ENCODE data around the gene PTAFR. TPM values are rescaled to one million over a fixed set of nuclear protein-coding genes. Genes with fewer than 3 reads are reported as not detected.
A peak's percentile ranks its signal among the peaks of the same experiment; 100 is the strongest.

PTAFR gene
- total RNA-seq, 3 donors from 2014 or later (not counting 1 experiment from before 2014, with no cell fraction given): 1.2 to 6.4 (median 1.5) TPM

GRCh38 chr1:28129150-28129549, 47.3 kb downstream of the PTAFR start:
- H3K27ac Mint-ChIP-seq: no peak overlapping the region
- no peaks in the 10 kb centered on the region for H3K9me3 Mint-ChIP-seq
- H3K27ac ChIP-seq (ENCODE audit: low read length): no peak overlapping the region
- H3K36me3 Mint-ChIP-seq: no peaks in the 10 kb centered on the region
- intact Hi-C loops (cut with micrococcal nuclease): no loop called here
- TF ChIP-seq, protein P1, sequence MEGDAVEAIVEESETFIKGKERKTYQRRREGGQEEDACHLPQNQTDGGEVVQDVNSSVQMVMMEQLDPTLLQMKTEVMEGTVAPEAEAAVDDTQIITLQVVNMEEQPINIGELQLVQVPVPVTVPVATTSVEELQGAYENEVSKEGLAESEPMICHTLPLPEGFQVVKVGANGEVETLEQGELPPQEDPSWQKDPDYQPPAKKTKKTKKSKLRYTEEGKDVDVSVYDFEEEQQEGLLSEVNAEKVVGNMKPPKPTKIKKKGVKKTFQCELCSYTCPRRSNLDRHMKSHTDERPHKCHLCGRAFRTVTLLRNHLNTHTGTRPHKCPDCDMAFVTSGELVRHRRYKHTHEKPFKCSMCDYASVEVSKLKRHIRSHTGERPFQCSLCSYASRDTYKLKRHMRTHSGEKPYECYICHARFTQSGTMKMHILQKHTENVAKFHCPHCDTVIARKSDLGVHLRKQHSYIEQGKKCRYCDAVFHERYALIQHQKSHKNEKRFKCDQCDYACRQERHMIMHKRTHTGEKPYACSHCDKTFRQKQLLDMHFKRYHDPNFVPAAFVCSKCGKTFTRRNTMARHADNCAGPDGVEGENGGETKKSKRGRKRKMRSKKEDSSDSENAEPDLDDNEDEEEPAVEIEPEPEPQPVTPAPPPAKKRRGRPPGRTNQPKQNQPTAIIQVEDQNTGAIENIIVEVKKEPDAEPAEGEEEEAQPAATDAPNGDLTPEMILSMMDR (IDR thresholded peaks at IDR 0.05): no peak
- ATAC-seq (no peak), DNase-seq (no peak)
- no peak overlapping the region for H3K4me3 Mint-ChIP-seq
- WGBS (ENCODE audit: insufficient coverage): 92% methylated on average over 1 of the region's 1 CpG
- peaks cover 6% of the 10 kb centered on the region for H3K4me1 ChIP-seq (ENCODE audit: control insufficient read depth, insufficient read depth, low read length)
- H3K4me1 Mint-ChIP-seq: no peaks in the 10 kb centered on the region
- H3K27me3 Mint-ChIP-seq (ENCODE audit: low read depth in 2 of 2): peaks cover 2 to 14% of the 10 kb centered on the region in 2 donors
- H3K4me3 ChIP-seq (ENCODE audit: low read length): no peak overlapping the region
- H3K36me3 ChIP-seq (ENCODE audit: control insufficient read depth, insufficient read depth, low read length): no peaks in the 10 kb centered on the region
- H3K27me3 ChIP-seq (ENCODE audit: control insufficient read depth, insufficient read depth, low read length): no peaks in the 10 kb centered on the region
- H3K9me3 ChIP-seq (ENCODE audit: control insufficient read depth, insufficient read depth, low read length): no peaks in the 10 kb centered on the region

DNA sequence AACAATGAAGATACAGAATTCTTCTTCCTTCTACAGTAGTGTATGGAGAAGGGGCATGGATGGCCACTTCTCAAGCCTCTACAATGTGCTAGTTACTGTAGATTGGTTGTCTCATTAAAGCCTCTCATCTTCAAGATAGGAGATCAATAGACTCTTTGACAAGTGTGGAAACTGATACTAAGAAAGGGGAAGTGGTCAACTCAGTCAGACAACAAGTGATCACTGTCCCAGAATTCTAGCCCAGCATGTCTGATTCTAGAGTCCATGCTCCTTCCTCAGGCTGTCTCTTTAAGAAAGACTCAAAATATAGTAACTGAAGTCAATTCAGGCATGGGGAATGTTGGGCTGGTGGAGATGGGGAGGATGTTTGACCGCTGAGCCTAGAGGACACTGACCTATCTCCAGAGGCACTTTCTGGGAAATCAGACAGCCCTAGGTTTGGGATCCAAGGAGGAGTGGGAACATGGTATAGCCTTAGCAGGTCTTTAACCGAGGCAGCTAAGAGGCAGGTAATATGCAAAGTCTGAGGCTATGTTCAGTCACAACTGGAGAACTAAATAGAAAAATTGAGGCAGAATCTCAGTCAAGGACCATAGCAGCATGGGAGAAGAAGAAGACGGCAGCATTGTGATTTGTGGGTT, 48.8 kb downstream of the PTAFR start:
- H3K27ac Mint-ChIP-seq: no peak overlapping the region
- H3K36me3 Mint-ChIP-seq: no peaks in the 10 kb centered on the region
- no peak overlapping the region for H3K4me3 Mint-ChIP-seq
- no peaks in the 10 kb centered on the region for H3K9me3 Mint-ChIP-seq
- Histone ChIP-seq H3K9me3 (ENCODE audit: control insufficient read depth, insufficient read depth, low read length) (no peaks in the 10 kb centered on the region), H3K4me3 (ENCODE audit: low read length) (no peak overlapping the region), H3K4me1 (ENCODE audit: control insufficient read depth, insufficient read depth, low read length) (peaks cover 6% of the 10 kb centered on the region), H3K36me3 (ENCODE audit: control insufficient read depth, insufficient read depth, low read length) (no peaks in the 10 kb centered on the region), H3K27me3 (ENCODE audit: control insufficient read depth, insufficient read depth, low read length) (no peaks in the 10 kb centered on the region), H3K27ac (ENCODE audit: low read length) (no peak overlapping the region)
- intact Hi-C loops (cut with micrococcal nuclease): no loop called here
- no peaks in the 10 kb centered on the region for H3K4me1 Mint-ChIP-seq
- DNase-seq (no peak), ATAC-seq (no peak)
- TF ChIP-seq, protein P1 (IDR thresholded peaks at IDR 0.05): no peak
- WGBS (ENCODE audit: insufficient coverage): 84% methylated on average over 2 of the region's 3 CpGs
- H3K27me3 Mint-ChIP-seq (ENCODE audit: low read depth in 2 of 2): peaks cover 2 to 14% of the 10 kb centered on the region in 2 donors

DNA sequence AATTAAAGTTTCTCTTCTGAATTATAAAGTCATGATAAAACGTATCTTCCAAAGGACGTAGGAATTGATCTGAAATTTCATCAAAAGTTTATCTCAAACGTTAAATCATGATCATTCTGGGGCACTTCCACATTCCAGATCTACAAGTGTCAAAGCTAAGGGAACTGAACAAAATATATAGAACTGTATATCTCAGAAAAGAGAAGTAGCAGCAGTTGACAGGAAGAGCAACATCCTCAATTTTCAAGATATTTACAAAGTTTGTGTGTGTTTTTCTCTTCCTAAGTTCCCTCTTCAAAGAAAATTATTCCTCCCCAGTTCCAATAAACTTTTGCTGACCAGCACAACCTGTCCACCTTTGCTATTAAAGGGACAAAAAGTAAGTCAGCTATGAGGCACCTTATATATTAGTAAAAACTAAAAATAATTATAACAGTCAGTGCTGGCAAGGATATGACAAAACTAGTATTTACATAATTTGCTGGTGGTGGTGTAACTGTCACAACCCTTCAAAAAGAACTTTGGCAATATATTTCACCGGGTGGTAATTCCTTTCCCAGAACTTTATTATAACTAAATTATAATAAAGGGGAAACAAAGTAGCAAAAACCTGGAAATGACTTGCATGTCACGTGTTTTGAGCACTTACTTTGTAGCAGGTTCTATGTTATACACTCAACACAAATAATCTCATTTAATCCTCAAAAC, 49.6 kb downstream of the PTAFR start:
- H3K27ac ChIP-seq (ENCODE audit: low read length): no peak overlapping the region
- H3K4me1 ChIP-seq (ENCODE audit: control insufficient read depth, insufficient read depth, low read length): peaks cover 6% of the 10 kb centered on the region
- Mint-ChIP-seq H3K36me3 (no peaks in the 10 kb centered on the region), H3K4me1 (no peaks in the 10 kb centered on the region), H3K27ac (no peak overlapping the region), H3K9me3 (no peaks in the 10 kb centered on the region), H3K4me3 (no peak overlapping the region), H3K27me3 (ENCODE audit: low read depth in 2 of 2) (peaks cover 2 to 14% of the 10 kb centered on the region in 2 donors)
- no peaks in the 10 kb centered on the region for H3K9me3 ChIP-seq (ENCODE audit: control insufficient read depth, insufficient read depth, low read length)
- WGBS (ENCODE audit: insufficient coverage): 26% methylated on average over 3 of the region's 5 CpGs
- no peaks in the 10 kb centered on the region for H3K36me3 ChIP-seq (ENCODE audit: control insufficient read depth, insufficient read depth, low read length)
- intact Hi-C loops (cut with micrococcal nuclease): no loop called here
- H3K4me3 ChIP-seq (ENCODE audit: low read length): no peak overlapping the region
- no peak for DNase-seq
- TF ChIP-seq, protein P1 (IDR thresholded peaks at IDR 0.05): no peak
- peak in 1 of 3 donors; percentile 43 for ATAC-seq
- no peaks in the 10 kb centered on the region for H3K27me3 ChIP-seq (ENCODE audit: control insufficient read depth, insufficient read depth, low read length)
